ENCODE results near the gene YEATS4.

The YEATS4 gene

GRCh38 chr12:69396963-69397362 lies 37.4 kb downstream of the YEATS4 start:
- DNase-seq: no peak

GRCh38 chr12:69397978-69398377 lies 38.4 kb downstream of the YEATS4 start:
- DNase-seq: no peak

GRCh38 chr12:69401940-69402339 lies 42.4 kb downstream of the YEATS4 start:
- no peak for DNase-seq

- DNase-seq: no peak
Observed at GRCh38 chr12:69404851-69405565, 45.5 kb downstream of the YEATS4 start.

- DNase-seq: no peak
Observed at GRCh38 chr12:69405566-69405865, 46.0 kb downstream of the YEATS4 start.

GRCh38 chr12:69406217-69406616 lies 46.7 kb downstream of the YEATS4 start:
- DNase-seq: no peak

GRCh38 chr12:69410571-69410970 lies 51.0 kb downstream of the YEATS4 start:
- DNase-seq: no peak

GRCh38 chr12:69412655-69413054 lies 53.1 kb downstream of the YEATS4 start:
- DNase-seq: no peak

GRCh38 chr12:69415471-69416275 lies 56.1 kb downstream of the YEATS4 start:
- no peak for DNase-seq

- no peak for DNase-seq
Observed at GRCh38 chr12:69417231-69417630, 57.7 kb downstream of the YEATS4 start.

- no peak for DNase-seq
Observed at GRCh38 chr12:69417741-69418167, 58.2 kb downstream of the YEATS4 start.

GRCh38 chr12:69419701-69420100 lies 60.2 kb downstream of the YEATS4 start:
- DNase-seq: no peak

GRCh38 chr12:69421548-69421947 lies 62.0 kb downstream of the YEATS4 start:
- DNase-seq: no peak

- no peak for DNase-seq
Observed at GRCh38 chr12:69423037-69423905, 63.7 kb downstream of the YEATS4 start.

- no peak for DNase-seq
Observed at GRCh38 chr12:69425417-69425816, 65.9 kb downstream of the YEATS4 start.

GRCh38 chr12:69428351-69429073 lies 69.0 kb downstream of the YEATS4 start:
- DNase-seq: no peak

- DNase-seq: no peak
Observed at GRCh38 chr12:69430942-69431590, 71.5 kb downstream of the YEATS4 start.

- DNase-seq: no peak
Observed at GRCh38 chr12:69431591-69432222, 72.2 kb downstream of the YEATS4 start.

- no peak for DNase-seq
Observed at GRCh38 chr12:69433653-69434052, 74.1 kb downstream of the YEATS4 start.

GRCh38 chr12:69435644-69436043 lies 76.1 kb downstream of the YEATS4 start:
- DNase-seq: no peak

GRCh38 chr12:69437073-69437472 lies 77.5 kb downstream of the YEATS4 start:
- no peak for DNase-seq

GRCh38 chr12:69438539-69438938 lies 79.0 kb downstream of the YEATS4 start:
- no peak for DNase-seq

Data from NCI-H1436 treated with DMSO at 0.1 percent for 48 hours (cell line).